Tibial artery (tissue), 4 donors: ENCODE measurements around the gene UGT1A7.
A peak's percentile ranks its signal among the peaks of the same experiment; 100 is the strongest.

Experiments
- DNase-seq, 2 donors: peaks; one replicate each; pipeline ENCODE4 v3.0.0-alpha.2; 2019
- H3K27ac ChIP-seq, 2 donors: fragments of 200-600 bp; sonication (generic) in 1 of 2; 1 replicate in 1 of 2; 2 replicates in 1 of 2; pipeline ENCODE4 v1.5.1; 2018 to 2019; ENCODE audit warnings: mild to moderate bottlenecking in 1 of 2
- H3K27me3 ChIP-seq, 2 donors: fragments of 200-600 bp; sonication (generic) in 1 of 2; one replicate each; pipeline versions ENCODE4 v1.5.1 to v1.6.0; 2016 to 2019
- H3K36me3 ChIP-seq, 3 donors: fragments of 200-600 bp; sonication (generic) in 2 of 3; one replicate each; pipeline ENCODE4 v1.5.1; 2016 to 2019; ENCODE audit warnings: mild to moderate bottlenecking in 2 of 3
- H3K4me1 ChIP-seq, 4 donors: fragments of 200-600 bp; sonication (generic) in 2 of 4; 1 replicate in 3 of 4; 2 replicates in 1 of 4; pipeline ENCODE4 v1.5.1; 2016 to 2019
- H3K4me3 ChIP-seq, 2 donors: fragments of 200-600 bp; sonication (generic) in 1 of 2; 1 replicate in 1 of 2; 2 replicates in 1 of 2; pipeline ENCODE4 v1.5.1; 2018 to 2019; ENCODE audit warnings: mild to moderate bottlenecking in 2 of 2
- H3K9me3 ChIP-seq, 3 donors: fragments of 200-600 bp; sonication (generic) in 1 of 3; one replicate each; pipeline ENCODE4 v1.5.1; 2016 to 2019
- intact Hi-C: fragments of 100-400 bp; cut with DNase I; formaldehyde crosslinking; loops from one replicate; pipeline ENCODE4 v1.15.0; 2023; ENCODE audit warnings: low total_unique reads
- TF ChIP-seq, protein P1 (sequence below), 2 experiments: fragments of 200-600 bp in 1 of 2; fragments of 450-650 bp in 1 of 2; IDR thresholded peaks; one replicate each; pipeline ENCODE4 v1.5.1; 2017 to 2019; ENCODE audit warnings: antibody characterized with exemption in 2 of 2, mild to moderate bottlenecking in 1 of 2, moderate library complexity in 1 of 2

The UGT1A7 gene

GRCh38 chr2:233793465-233794127 lies 111.9 kb downstream of the UGT1A7 start:
- Histone ChIP-seq H3K9me3 (no peaks in the 10 kb centered on the region), H3K36me3 (no peaks in the 10 kb centered on the region), H3K4me3 (no peak overlapping the region), H3K4me1 (no peaks in the 10 kb centered on the region), H3K27me3 (no peaks in the 10 kb centered on the region), H3K27ac (no peak overlapping the region)
- DNase-seq: no peak
- TF ChIP-seq, protein P1, sequence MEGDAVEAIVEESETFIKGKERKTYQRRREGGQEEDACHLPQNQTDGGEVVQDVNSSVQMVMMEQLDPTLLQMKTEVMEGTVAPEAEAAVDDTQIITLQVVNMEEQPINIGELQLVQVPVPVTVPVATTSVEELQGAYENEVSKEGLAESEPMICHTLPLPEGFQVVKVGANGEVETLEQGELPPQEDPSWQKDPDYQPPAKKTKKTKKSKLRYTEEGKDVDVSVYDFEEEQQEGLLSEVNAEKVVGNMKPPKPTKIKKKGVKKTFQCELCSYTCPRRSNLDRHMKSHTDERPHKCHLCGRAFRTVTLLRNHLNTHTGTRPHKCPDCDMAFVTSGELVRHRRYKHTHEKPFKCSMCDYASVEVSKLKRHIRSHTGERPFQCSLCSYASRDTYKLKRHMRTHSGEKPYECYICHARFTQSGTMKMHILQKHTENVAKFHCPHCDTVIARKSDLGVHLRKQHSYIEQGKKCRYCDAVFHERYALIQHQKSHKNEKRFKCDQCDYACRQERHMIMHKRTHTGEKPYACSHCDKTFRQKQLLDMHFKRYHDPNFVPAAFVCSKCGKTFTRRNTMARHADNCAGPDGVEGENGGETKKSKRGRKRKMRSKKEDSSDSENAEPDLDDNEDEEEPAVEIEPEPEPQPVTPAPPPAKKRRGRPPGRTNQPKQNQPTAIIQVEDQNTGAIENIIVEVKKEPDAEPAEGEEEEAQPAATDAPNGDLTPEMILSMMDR (IDR thresholded peaks at IDR 0.05): no peak
- intact Hi-C loops: no loop called here

DNA sequence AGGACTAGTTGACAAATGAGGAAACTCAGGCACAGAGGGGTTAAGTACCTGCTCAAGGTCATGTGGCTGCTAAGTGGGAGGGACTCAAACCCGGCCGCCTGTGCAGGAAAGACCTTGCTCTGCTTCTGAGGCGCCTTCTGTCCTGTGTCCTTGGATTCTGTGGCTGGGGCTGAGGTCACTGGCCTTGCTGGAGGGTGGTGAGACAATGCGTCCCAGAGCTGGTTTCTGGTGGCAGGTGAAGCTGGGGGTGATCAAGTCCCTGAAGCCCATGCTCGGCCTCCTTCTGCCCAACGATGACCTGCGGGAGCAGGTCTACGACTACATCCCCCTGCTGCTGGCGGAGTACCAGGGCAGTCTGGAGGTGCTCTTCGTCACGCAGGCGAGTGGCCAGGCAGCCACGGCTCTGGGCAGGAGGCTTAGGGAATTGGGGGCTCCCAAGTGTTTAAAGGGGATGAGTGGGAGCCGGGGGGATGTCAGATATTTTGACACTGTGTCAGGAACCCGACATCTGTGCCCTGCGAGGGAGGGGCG lies 112.5 kb downstream of the UGT1A7 start:
- Histone ChIP-seq H3K27me3 (no peaks in the 10 kb centered on the region), H3K27ac (no peak overlapping the region), H3K9me3 (no peaks in the 10 kb centered on the region), H3K4me1 (no peaks in the 10 kb centered on the region), H3K4me3 (no peak overlapping the region), H3K36me3 (no peaks in the 10 kb centered on the region)
- intact Hi-C loops: no loop called here
- TF ChIP-seq, protein P1 (IDR thresholded peaks at IDR 0.05): no peak
- DNase-seq: peak in 1 of 2 donors; percentile 50

GRCh38 chr2:233795735-233796171 lies 114.1 kb downstream of the UGT1A7 start:
- no peak overlapping the region for H3K4me3 ChIP-seq
- peak in 1 of 2 donors; percentile 42 for DNase-seq
- no peaks in the 10 kb centered on the region for H3K4me1 ChIP-seq
- TF ChIP-seq, protein P1 (IDR thresholded peaks at IDR 0.05): no peak
- H3K9me3 ChIP-seq: no peaks in the 10 kb centered on the region
- intact Hi-C loops: no loop called here
- H3K27me3 ChIP-seq: no peaks in the 10 kb centered on the region
- no peak overlapping the region for H3K27ac ChIP-seq
- no peaks in the 10 kb centered on the region for H3K36me3 ChIP-seq

DNA sequence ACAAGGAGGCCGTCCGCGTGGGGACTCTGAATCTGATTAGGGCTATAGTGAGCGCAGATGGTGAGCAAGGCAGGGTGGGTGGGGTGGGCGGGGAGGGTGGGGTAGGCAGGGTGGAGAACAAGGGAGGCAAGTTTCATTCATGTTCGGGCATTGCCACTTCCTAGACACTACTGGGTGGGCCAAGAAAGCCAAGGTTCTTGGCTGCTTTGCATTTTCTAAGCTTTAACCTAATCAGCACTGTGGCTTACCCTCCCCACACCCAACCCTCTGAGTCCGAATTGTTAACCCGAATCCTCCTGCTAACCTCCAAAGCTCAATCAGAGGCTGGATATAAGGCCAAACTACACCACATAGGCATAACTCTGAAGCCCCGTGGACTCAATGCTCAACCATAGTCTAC lies 114.6 kb downstream of the UGT1A7 start:
- no peaks in the 10 kb centered on the region for H3K4me1 ChIP-seq
- TF ChIP-seq, protein P1 (IDR thresholded peaks at IDR 0.05): no peak
- intact Hi-C loops: no loop called here
- no peak overlapping the region for H3K27ac ChIP-seq
- no peaks in the 10 kb centered on the region for H3K9me3 ChIP-seq
- no peaks in the 10 kb centered on the region for H3K36me3 ChIP-seq
- H3K4me3 ChIP-seq: no peak overlapping the region
- H3K27me3 ChIP-seq: no peaks in the 10 kb centered on the region
- DNase-seq: no peak

GRCh38 chr2:233798335-233799086 lies 116.8 kb downstream of the UGT1A7 start:
- peak in 1 of 2 donors; percentile 48 for DNase-seq

More at GRCh38 chr2:233798335-233799086, 116.8 kb downstream of the UGT1A7 start:
- no peaks in the 10 kb centered on the region for H3K4me1 ChIP-seq
- H3K4me3 ChIP-seq: no peak overlapping the region
- H3K27ac ChIP-seq: no peak overlapping the region
- H3K9me3 ChIP-seq: no peaks in the 10 kb centered on the region
- intact Hi-C loops: no loop called here
- TF ChIP-seq, protein P1 (IDR thresholded peaks at IDR 0.05): no peak
- H3K27me3 ChIP-seq: no peaks in the 10 kb centered on the region
- no peaks in the 10 kb centered on the region for H3K36me3 ChIP-seq
